ENCODE results near the gene UTP25. TPM values are rescaled to one million over a fixed set of nuclear protein-coding genes. Genes with fewer than 3 reads are reported as not detected.

UTP25 gene
- total RNA-seq, 2 donors from 2014 or later = 4.3 to 6.0 TPM

GRCh38 chr1:209839875-209840546, 12.2 kb downstream of the UTP25 start:
- Histone ChIP-seq H3K27ac (ENCODE audit: low read depth, low read length) (no peak overlapping the region), H3K36me3 (ENCODE audit: control insufficient read depth, insufficient read depth, low read length) (peaks cover 86% of the 10 kb centered on the region), H3K4me3 (ENCODE audit: low read length) (no peak overlapping the region), H3K27me3 (ENCODE audit: control insufficient read depth, insufficient read depth, low read length, poor library complexity, severe bottlenecking) (no peaks in the 10 kb centered on the region), H3K9me3 (ENCODE audit: control insufficient read depth, low read length) (no peaks in the 10 kb centered on the region), H3K9ac (ENCODE audit: extremely low read depth, low read length, poor library complexity, severe bottlenecking) (no peak overlapping the region), H3K4me1 (ENCODE audit: control insufficient read depth, insufficient read depth, low read length) (no peaks in the 10 kb centered on the region)
- H3K4me3 Mint-ChIP-seq = no peak overlapping the region
- no peaks in the 10 kb centered on the region for H3K9me3 Mint-ChIP-seq
- no peak overlapping the region for H3K27ac Mint-ChIP-seq
- no peak for DNase-seq
- no peaks in the 10 kb centered on the region for H3K27me3 Mint-ChIP-seq (ENCODE audit: insufficient read depth)
- peaks cover 67% of the 10 kb centered on the region for H3K36me3 Mint-ChIP-seq (ENCODE audit: low read depth)
- TF ChIP-seq CTCF (conservative IDR thresholded peaks at IDR 0.05) = no peak
- 88 to 91% methylated on average over 4 to 5 of the region's 5 CpGs for WGBS, 2 experiments (ENCODE audit: insufficient coverage in 1 of 2, insufficient read length in 1 of 2)
- no peaks in the 10 kb centered on the region for H3K4me1 Mint-ChIP-seq

DNA sequence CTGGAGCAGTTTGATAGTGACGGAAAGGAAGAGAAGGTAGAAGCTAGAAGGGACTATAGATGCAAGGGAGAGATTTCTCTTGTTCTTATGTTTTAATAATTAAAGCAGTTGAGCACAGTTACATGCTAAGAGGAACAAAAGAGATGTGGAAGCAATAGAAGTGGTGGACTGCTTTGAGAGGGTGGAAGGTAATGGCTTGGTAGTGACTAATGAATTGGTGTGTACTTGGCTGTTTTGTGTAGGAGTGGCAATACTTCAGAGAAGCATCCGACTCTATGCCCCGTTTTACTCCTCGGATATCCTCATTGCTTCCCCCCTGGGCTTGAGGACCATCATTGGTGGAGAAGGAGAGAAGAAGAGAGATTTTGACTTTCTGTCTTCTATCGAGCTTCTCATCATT, 12.8 kb downstream of the UTP25 start:
- peaks cover 86% of the 10 kb centered on the region for H3K36me3 ChIP-seq (ENCODE audit: control insufficient read depth, insufficient read depth, low read length)
- H3K4me3 Mint-ChIP-seq = no peak overlapping the region
- no peak overlapping the region for H3K4me3 ChIP-seq (ENCODE audit: low read length)
- no peak overlapping the region for H3K27ac Mint-ChIP-seq
- H3K4me1 Mint-ChIP-seq = no peaks in the 10 kb centered on the region
- no peak for DNase-seq
- no peaks in the 10 kb centered on the region for H3K4me1 ChIP-seq (ENCODE audit: control insufficient read depth, insufficient read depth, low read length)
- peaks cover 64% of the 10 kb centered on the region for H3K36me3 Mint-ChIP-seq (ENCODE audit: low read depth)
- H3K27me3 Mint-ChIP-seq (ENCODE audit: insufficient read depth) = no peaks in the 10 kb centered on the region
- H3K9me3 Mint-ChIP-seq = no peaks in the 10 kb centered on the region
- no peak overlapping the region for H3K9ac ChIP-seq (ENCODE audit: extremely low read depth, low read length, poor library complexity, severe bottlenecking)
- 98 to 100% methylated on average over 4 to 5 of the region's 5 CpGs for WGBS, 2 experiments (ENCODE audit: insufficient coverage in 1 of 2, insufficient read length in 1 of 2)
- H3K9me3 ChIP-seq (ENCODE audit: control insufficient read depth, low read length) = no peaks in the 10 kb centered on the region
- no peak for TF ChIP-seq CTCF (conservative IDR thresholded peaks at IDR 0.05)
- no peak overlapping the region for H3K27ac ChIP-seq (ENCODE audit: low read depth, low read length)
- H3K27me3 ChIP-seq (ENCODE audit: control insufficient read depth, insufficient read depth, low read length, poor library complexity, severe bottlenecking) = no peaks in the 10 kb centered on the region

DNA sequence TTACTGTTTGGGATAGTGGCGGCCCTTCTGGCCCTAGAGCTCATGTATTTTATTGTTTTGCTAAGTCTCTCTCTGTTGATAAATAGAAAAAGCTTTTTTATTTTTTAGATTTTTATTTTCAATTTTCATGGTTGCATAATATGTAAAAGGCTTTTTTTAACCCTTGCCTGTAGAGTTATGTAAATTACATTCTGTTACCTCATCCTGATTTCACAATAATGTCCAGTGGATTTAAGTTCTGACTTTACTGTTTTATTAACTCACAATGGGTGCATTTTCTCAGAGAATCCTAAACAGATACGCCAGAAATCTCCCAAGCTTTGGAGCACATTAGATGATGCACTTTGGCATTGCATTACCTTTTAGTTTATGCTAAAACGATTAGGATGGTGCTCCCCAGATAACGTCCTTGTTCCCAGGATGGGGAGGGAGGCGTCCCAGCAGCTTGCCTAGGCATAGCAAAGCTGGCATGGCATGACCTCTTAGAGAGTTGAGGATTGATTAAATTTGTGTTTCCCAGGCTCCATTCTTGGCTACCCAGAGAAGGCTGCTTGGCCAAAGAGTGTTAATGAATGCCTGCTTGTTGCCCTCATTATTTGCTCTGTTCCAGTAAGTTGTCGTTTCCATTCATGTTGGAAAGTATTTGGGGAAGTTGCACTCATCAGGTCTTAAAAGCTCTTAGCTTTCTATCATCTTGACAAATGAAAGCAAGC, 17.1 kb downstream of the UTP25 start:
- no peak overlapping the region for H3K4me3 ChIP-seq (ENCODE audit: low read length)
- H3K36me3 Mint-ChIP-seq (ENCODE audit: low read depth) = peaks cover 47% of the 10 kb centered on the region
- no peaks in the 10 kb centered on the region for H3K9me3 ChIP-seq (ENCODE audit: control insufficient read depth, low read length)
- 92 to 94% methylated on average over 5 to 6 of the region's 6 CpGs for WGBS, 2 experiments (ENCODE audit: insufficient coverage in 1 of 2, insufficient read length in 1 of 2)
- peaks cover 65% of the 10 kb centered on the region for H3K36me3 ChIP-seq (ENCODE audit: control insufficient read depth, insufficient read depth, low read length)
- TF ChIP-seq CTCF (conservative IDR thresholded peaks at IDR 0.05) = no peak
- H3K9ac ChIP-seq (ENCODE audit: extremely low read depth, low read length, poor library complexity, severe bottlenecking) = no peak overlapping the region
- no peaks in the 10 kb centered on the region for H3K27me3 Mint-ChIP-seq (ENCODE audit: insufficient read depth)
- no peak overlapping the region for H3K27ac ChIP-seq (ENCODE audit: low read depth, low read length)
- no peaks in the 10 kb centered on the region for H3K9me3 Mint-ChIP-seq
- no peak overlapping the region for H3K27ac Mint-ChIP-seq
- no peaks in the 10 kb centered on the region for H3K4me1 ChIP-seq (ENCODE audit: control insufficient read depth, insufficient read depth, low read length)
- H3K4me3 Mint-ChIP-seq = no peak overlapping the region
- no peaks in the 10 kb centered on the region for H3K4me1 Mint-ChIP-seq
- no peak for DNase-seq
- H3K27me3 ChIP-seq (ENCODE audit: control insufficient read depth, insufficient read depth, low read length, poor library complexity, severe bottlenecking) = no peaks in the 10 kb centered on the region

All from endodermal cell (in vitro differentiated cells).